Gastroesophageal sphincter (tissue), 4 donors: ENCODE results near the gene XRCC5. TPM values are rescaled to one million over a fixed set of nuclear protein-coding genes. Genes with fewer than 3 reads are reported as not detected.
"Not testable (repeated sequence)": the region's sequence is repeated elsewhere in the genome, so short reads cannot be mapped to it uniquely, and the experiment has no call there.

Experiments used
- ATAC-seq: fragments of 150-250 bp; one replicate; pipeline ENCODE4 v1.9.1; 2016; ENCODE audit warnings: mild to moderate bottlenecking, moderate library complexity
- H3K27ac ChIP-seq, 4 donors: fragments of 200-600 bp; sonication (generic) in 3 of 4; 1 replicate in 3 of 4; 2 replicates in 1 of 4; pipeline ENCODE4 v1.5.1; 2016 to 2019
- H3K27me3 ChIP-seq: fragments of 200-600 bp; sonication (generic); one replicate; pipeline ENCODE4 v1.5.1; 2019
- H3K36me3 ChIP-seq, 2 donors: fragments of 200-600 bp; sonication (generic); one replicate each; pipeline ENCODE4 v1.5.1; 2019; ENCODE audit warnings: control low read depth in 1 of 2
- H3K4me1 ChIP-seq, 3 donors: fragments of 200-600 bp; sonication (generic); 1 replicate in 2 of 3; 2 replicates in 1 of 3; pipeline ENCODE4 v1.5.1; 2016 to 2019; ENCODE audit warnings: control low read depth in 2 of 3
- H3K4me3 ChIP-seq, 2 donors: fragments of 200-600 bp; sonication (generic); one replicate each; pipeline ENCODE4 v1.5.1; 2019; ENCODE audit warnings: mild to moderate bottlenecking in 1 of 2, moderate library complexity in 1 of 2
- H3K9me3 ChIP-seq, 3 donors: fragments of 200-600 bp; sonication (generic); one replicate each; pipeline ENCODE4 v1.5.1; 2017 to 2019; ENCODE audit warnings: control low read depth in 2 of 3
- CTCF ChIP-seq, 4 experiments: fragments of 200-600 bp in 2 of 4; fragments of 450-650 bp in 2 of 4; sonication (generic) in 1 of 4; IDR thresholded peaks; one replicate each; pipeline ENCODE4 v1.5.1; 2017 to 2019; ENCODE audit warnings: antibody characterized with exemption in 4 of 4, mild to moderate bottlenecking in 2 of 4, moderate library complexity in 2 of 4
- EP300 ChIP-seq: sonication (generic); formaldehyde crosslinking; IDR thresholded peaks from one replicate; pipeline ENCODE4 v1.6.1; 2017; ENCODE audit warnings: antibody characterized with exemption, mild to moderate bottlenecking
- POLR2A ChIP-seq, 2 donors: fragments of 450-650 bp; IDR thresholded peaks; one replicate each; pipeline ENCODE4 v1.6.1; 2017; ENCODE audit warnings: antibody characterized with exemption in 2 of 2, mild to moderate bottlenecking in 2 of 2, moderate library complexity in 1 of 2
- POLR2AphosphoS5 ChIP-seq: sonication (generic); formaldehyde crosslinking; IDR thresholded peaks from one replicate; pipeline ENCODE4 v1.6.1; 2017; ENCODE audit warnings: antibody characterized with exemption
- WGBS, 2 donors: methylation state at CpG; one replicate each; pipeline ENCODE4 v1.1.5; 2018; ENCODE audit warnings: low coverage in 1 of 2; 5-methylcytosine and 5-hydroxymethylcytosine counted together
- total RNA-seq, 4 donors: library from RNA; depleted of rRNA; stranded (reverse); fragments of >200 nt; gene quantifications; one replicate each; pipeline ENCODE4 v1.1.0, GENCODE V29; 2016

Gene XRCC5
- total RNA-seq, 4 donors from 2014 or later, result 143 to 190 (median 187) TPM

GRCh38 chr2:216074794-216075193, 34.4 kb upstream of the XRCC5 start:
- no peak for ATAC-seq
- Histone ChIP-seq H3K9me3 (no peaks in the 10 kb centered on the region), H3K27ac (no peak overlapping the region), H3K36me3 (peaks cover 0 to 22% of the 10 kb centered on the region in 2 donors), H3K4me3 (no peak overlapping the region), H3K27me3 (no peaks in the 10 kb centered on the region), H3K4me1 (no peaks in the 10 kb centered on the region)
- 83 to 92% methylated on average over 1 of the region's 1 CpG for WGBS, 2 donors
- no peak for TF ChIP-seq EP300
- TF ChIP-seq POLR2A (IDR thresholded peaks at IDR 0.05), result no peak
- no peak for TF ChIP-seq CTCF (IDR thresholded peaks at IDR 0.05)
- no peak for TF ChIP-seq POLR2AphosphoS5

- no peak for ATAC-seq
- TF ChIP-seq CTCF (IDR thresholded peaks at IDR 0.05) (no peak), POLR2AphosphoS5 (no peak), POLR2A (IDR thresholded peaks at IDR 0.05) (no peak), EP300 (no peak)
- 84 to 92% methylated on average over 4 to 6 of the region's 6 CpGs for WGBS, 2 donors
Measured at GRCh38 chr2:216075510-216076485, 33.4 kb upstream of the XRCC5 start.

GRCh38 chr2:216078776-216079175, 30.4 kb upstream of the XRCC5 start:
- no peaks in the 10 kb centered on the region for H3K9me3 ChIP-seq
- no peak overlapping the region for H3K27ac ChIP-seq
- H3K4me1 ChIP-seq, result peaks cover 0 to 26% (median 0%) of the 10 kb centered on the region in 3 donors
- H3K36me3 ChIP-seq, result peaks cover 0 to 5% of the 10 kb centered on the region in 2 donors
- no peaks in the 10 kb centered on the region for H3K27me3 ChIP-seq
- no peak overlapping the region for H3K4me3 ChIP-seq
- WGBS, 2 donors, result 63 to 100% methylated on average over 1 of the region's 1 CpG
- ATAC-seq, result no peak
- TF ChIP-seq CTCF (IDR thresholded peaks at IDR 0.05) (no peak), POLR2A (IDR thresholded peaks at IDR 0.05) (no peak), POLR2AphosphoS5 (no peak), EP300 (no peak)

More at GRCh38 chr2:216075510-216076485, 33.4 kb upstream of the XRCC5 start:
- H3K36me3 ChIP-seq, result peaks cover 0 to 22% of the 10 kb centered on the region in 2 donors
- H3K9me3 ChIP-seq, result no peaks in the 10 kb centered on the region
- H3K4me1 ChIP-seq, result peaks cover 0 to 9% (median 0%) of the 10 kb centered on the region in 3 donors
- no peak overlapping the region for H3K27ac ChIP-seq
- H3K27me3 ChIP-seq, result no peaks in the 10 kb centered on the region
- H3K4me3 ChIP-seq, result no peak overlapping the region

- not testable (repeated sequence) for ATAC-seq, H3K27ac ChIP-seq, H3K4me3 ChIP-seq, H3K9me3 ChIP-seq, H3K36me3 ChIP-seq, H3K27me3 ChIP-seq
- WGBS, 2 donors, result 93 to 96% methylated on average over 8 to 10 of the region's 10 CpGs
- H3K4me1 ChIP-seq, result peaks cover 0 to 26% (median 0%) of the 10 kb centered on the region in 3 donors
Measured at GRCh38 chr2:216080048-216080447, 29.1 kb upstream of the XRCC5 start.

GRCh38 chr2:216081012-216081411, 28.1 kb upstream of the XRCC5 start:
- no peaks in the 10 kb centered on the region for H3K9me3 ChIP-seq
- H3K4me1 ChIP-seq, result peaks cover 0 to 26% (median 0%) of the 10 kb centered on the region in 3 donors
- H3K4me3 ChIP-seq, result peak overlapping the region; percentile 60 to 73
- TF ChIP-seq POLR2A (IDR thresholded peaks at IDR 0.05) (no peak), EP300 (no peak), CTCF (IDR thresholded peaks at IDR 0.05) (no peak), POLR2AphosphoS5 (no peak)
- no peak for ATAC-seq
- WGBS, 2 donors, result 20 to 29% methylated on average over 1 of the region's 1 CpG
- H3K36me3 ChIP-seq, result no peaks in the 10 kb centered on the region
- peak overlapping the region in 2 of 4 donors; percentile 64 to 67 for H3K27ac ChIP-seq
- H3K27me3 ChIP-seq, result no peaks in the 10 kb centered on the region
